ENCODE results near the gene BAIAP3.
A peak's percentile ranks its signal among the peaks of the same experiment; 100 is the strongest.

GRCh38 chr16:1319041-1319440 lies 14.4 kb upstream of the BAIAP3 start:
- TF ChIP-seq SPI1 (IDR thresholded peaks at IDR 0.05; ENCODE audit: borderline replicate concordance, low read depth) (no peak), CTCF (IDR thresholded peaks at IDR 0.05; ENCODE audit: insufficient read depth, low read length) (no peak), POLR2AphosphoS5 (IDR thresholded peaks at IDR 0.05; ENCODE audit: low read depth) (peak; percentile 30; the same call in 1 of the 2 replicates), GABPA (IDR thresholded peaks at IDR 0.05; ENCODE audit: low read depth) (no peak)
- TF ChIP-seq, protein P1, sequence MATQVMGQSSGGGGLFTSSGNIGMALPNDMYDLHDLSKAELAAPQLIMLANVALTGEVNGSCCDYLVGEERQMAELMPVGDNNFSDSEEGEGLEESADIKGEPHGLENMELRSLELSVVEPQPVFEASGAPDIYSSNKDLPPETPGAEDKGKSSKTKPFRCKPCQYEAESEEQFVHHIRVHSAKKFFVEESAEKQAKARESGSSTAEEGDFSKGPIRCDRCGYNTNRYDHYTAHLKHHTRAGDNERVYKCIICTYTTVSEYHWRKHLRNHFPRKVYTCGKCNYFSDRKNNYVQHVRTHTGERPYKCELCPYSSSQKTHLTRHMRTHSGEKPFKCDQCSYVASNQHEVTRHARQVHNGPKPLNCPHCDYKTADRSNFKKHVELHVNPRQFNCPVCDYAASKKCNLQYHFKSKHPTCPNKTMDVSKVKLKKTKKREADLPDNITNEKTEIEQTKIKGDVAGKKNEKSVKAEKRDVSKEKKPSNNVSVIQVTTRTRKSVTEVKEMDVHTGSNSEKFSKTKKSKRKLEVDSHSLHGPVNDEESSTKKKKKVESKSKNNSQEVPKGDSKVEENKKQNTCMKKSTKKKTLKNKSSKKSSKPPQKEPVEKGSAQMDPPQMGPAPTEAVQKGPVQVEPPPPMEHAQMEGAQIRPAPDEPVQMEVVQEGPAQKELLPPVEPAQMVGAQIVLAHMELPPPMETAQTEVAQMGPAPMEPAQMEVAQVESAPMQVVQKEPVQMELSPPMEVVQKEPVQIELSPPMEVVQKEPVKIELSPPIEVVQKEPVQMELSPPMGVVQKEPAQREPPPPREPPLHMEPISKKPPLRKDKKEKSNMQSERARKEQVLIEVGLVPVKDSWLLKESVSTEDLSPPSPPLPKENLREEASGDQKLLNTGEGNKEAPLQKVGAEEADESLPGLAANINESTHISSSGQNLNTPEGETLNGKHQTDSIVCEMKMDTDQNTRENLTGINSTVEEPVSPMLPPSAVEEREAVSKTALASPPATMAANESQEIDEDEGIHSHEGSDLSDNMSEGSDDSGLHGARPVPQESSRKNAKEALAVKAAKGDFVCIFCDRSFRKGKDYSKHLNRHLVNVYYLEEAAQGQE (IDR thresholded peaks at IDR 0.05; ENCODE audit: insufficient replicate concordance, low read depth), result no peak

All from HL-60 (cell line).